HG03066 (cell line): ENCODE data around the gene SGCA.

Experiments
- ATAC-seq: cut with Tn5 transposase; IDR thresholded peaks from one replicate; pipeline ENCODE4 v1.9.1; 2021; ENCODE audit warnings: low read depth; ENCODE audit not compliant: unreplicated experiment

The SGCA gene

GRCh38 chr17:50165066-50165465, 739 bp upstream of the SGCA start:
- no peak for ATAC-seq

GRCh38 chr17:50165466-50165865, 339 bp upstream of the SGCA start:
- ATAC-seq: no peak

GRCh38 chr17:50166518-50167181, 845 bp downstream of the SGCA start:
- ATAC-seq: no peak

- ATAC-seq: no peak
Observed at GRCh38 chr17:50167371-50167770, 1.6 kb downstream of the SGCA start.

GRCh38 chr17:50168319-50168718, 2.5 kb downstream of the SGCA start:
- ATAC-seq: no peak

GRCh38 chr17:50169121-50169764, 3.4 kb downstream of the SGCA start:
- ATAC-seq: no peak

GRCh38 chr17:50169881-50170459, 4.2 kb downstream of the SGCA start:
- ATAC-seq: no peak

- ATAC-seq: peak; percentile 72
Observed at GRCh38 chr17:50170662-50171370, 5.0 kb downstream of the SGCA start.

- ATAC-seq: no peak
Observed at GRCh38 chr17:50171371-50172071, 5.7 kb downstream of the SGCA start.

- no peak for ATAC-seq
Observed at GRCh38 chr17:50172130-50172529, 6.3 kb downstream of the SGCA start.

- ATAC-seq: no peak
Observed at GRCh38 chr17:50172936-50173334, 7.1 kb downstream of the SGCA start.

- ATAC-seq: no peak
Observed at GRCh38 chr17:50173335-50173941, 7.6 kb downstream of the SGCA start.

- no peak for ATAC-seq
Observed at GRCh38 chr17:50174444-50174843, 8.6 kb downstream of the SGCA start.

GRCh38 chr17:50175035-50175807, 9.4 kb downstream of the SGCA start:
- ATAC-seq: no peak

GRCh38 chr17:50176559-50177357, 11.0 kb downstream of the SGCA start:
- no peak for ATAC-seq

GRCh38 chr17:50177476-50177875, 11.7 kb downstream of the SGCA start:
- no peak for ATAC-seq

GRCh38 chr17:50177983-50178834, 12.4 kb downstream of the SGCA start:
- no peak for ATAC-seq

- ATAC-seq: no peak
Observed at GRCh38 chr17:50180111-50180510, 14.3 kb downstream of the SGCA start.
